Stimulated activated CD4-positive, alpha-beta T cell treated with anti-CD3 and anti-CD28 coated beads, Interleukin-4, amount 100 ng/mL, for 1 hour (primary cell): Measurements from ENCODE around the gene SPECC1.
"Not testable (repeated sequence)": the region's sequence is repeated elsewhere in the genome, so short reads cannot be mapped to it uniquely, and the experiment has no call there.

Source experiments
- DNase-seq: peaks from one replicate; pipeline ENCODE4 v3.0.0-alpha.2; 2020

Gene SPECC1

GRCh38 chr17:20010099-20010863 lies 1.1 kb downstream of the SPECC1 start:
- DNase-seq, result no peak

- no peak for DNase-seq
These were observed 1.8 kb downstream of the SPECC1 start for GRCh38 chr17:20010936-20011335.

GRCh38 chr17:20012017-20012536 lies 2.9 kb downstream of the SPECC1 start:
- DNase-seq, result no peak

- not testable (repeated sequence) for DNase-seq
These were observed 7.4 kb downstream of the SPECC1 start for GRCh38 chr17:20016475-20016992.

GRCh38 chr17:20022701-20023100 lies 13.5 kb downstream of the SPECC1 start:
- DNase-seq, result no peak

GRCh38 chr17:20026960-20027359 lies 17.8 kb downstream of the SPECC1 start:
- no peak for DNase-seq

- DNase-seq, result no peak
These were observed 19.3 kb downstream of the SPECC1 start for GRCh38 chr17:20028443-20028842.

GRCh38 chr17:20032636-20033035 lies 23.5 kb downstream of the SPECC1 start:
- DNase-seq, result no peak

- DNase-seq, result no peak
These were observed 24.3 kb downstream of the SPECC1 start for GRCh38 chr17:20033415-20033814.

GRCh38 chr17:20035501-20035900 lies 26.3 kb downstream of the SPECC1 start:
- DNase-seq, result no peak

GRCh38 chr17:20037286-20037685 lies 28.1 kb downstream of the SPECC1 start:
- DNase-seq, result not testable (repeated sequence)

- DNase-seq, result no peak
These were observed 29.9 kb downstream of the SPECC1 start for GRCh38 chr17:20039037-20039436.

GRCh38 chr17:20040216-20040615 lies 31.1 kb downstream of the SPECC1 start:
- DNase-seq, result no peak

- no peak for DNase-seq
These were observed 33.9 kb downstream of the SPECC1 start for GRCh38 chr17:20043021-20043420.

- DNase-seq, result no peak
These were observed 36.3 kb downstream of the SPECC1 start for GRCh38 chr17:20045476-20045875.

- DNase-seq, result no peak
These were observed 37.5 kb downstream of the SPECC1 start for GRCh38 chr17:20046629-20047028.

- DNase-seq, result no peak
These were observed 42.5 kb downstream of the SPECC1 start for GRCh38 chr17:20051624-20052023.

- DNase-seq, result no peak
These were observed 44.3 kb downstream of the SPECC1 start for GRCh38 chr17:20053361-20053964.

GRCh38 chr17:20059728-20060188 lies 50.6 kb downstream of the SPECC1 start:
- no peak for DNase-seq

GRCh38 chr17:20063665-20064648 lies 54.8 kb downstream of the SPECC1 start:
- no peak for DNase-seq

GRCh38 chr17:20066253-20066652 lies 57.1 kb downstream of the SPECC1 start:
- no peak for DNase-seq

GRCh38 chr17:20067711-20068110 lies 58.6 kb downstream of the SPECC1 start:
- DNase-seq, result no peak

- DNase-seq, result no peak
These were observed 59.3 kb downstream of the SPECC1 start for GRCh38 chr17:20068445-20068844.
